HepG2 (cell line): Measurements from ENCODE around the gene TLNRD1. TPM values are rescaled to one million over a fixed set of nuclear protein-coding genes. Genes with fewer than 3 reads are reported as not detected.

ENCODE experiments used
- CCDC6 ChIP-seq: sonication (generic); formaldehyde crosslinking; IDR thresholded peaks from 2 replicates; pipeline ENCODE4 v1.8.1; 2022; ENCODE audit warnings: mild to moderate bottlenecking, missing genetic modification reagents, moderate library complexity
- FLYWCH1 ChIP-seq: sonication (generic); formaldehyde crosslinking; IDR thresholded peaks from 2 replicates; pipeline ENCODE4 v1.8.1; 2023; ENCODE audit warnings: mild to moderate bottlenecking, missing genetic modification reagents
- LCORL ChIP-seq, 2 experiments: fragments of 450-650 bp in 1 of 2; sonication (generic) in 1 of 2; formaldehyde crosslinking in 1 of 2; IDR thresholded peaks; 2 replicates each; pipeline versions ENCODE4 v1.5.0 to v1.6.1; 2017 to 2020; ENCODE audit warnings: antibody characterized with exemption in 1 of 2, missing genetic modification reagents in 1 of 2
- MEIS1 ChIP-seq: sonication (generic); formaldehyde crosslinking; IDR thresholded peaks from 2 replicates; pipeline ENCODE4 v1.9.0; 2021; ENCODE audit warnings: mild to moderate bottlenecking, missing genetic modification reagents, moderate library complexity, borderline replicate concordance
- MTA1 ChIP-seq: sonication (generic); formaldehyde crosslinking; IDR thresholded peaks from 2 replicates; pipeline ENCODE4 v1.4.0; 2020; ENCODE audit warnings: missing genetic modification reagents, mild to moderate bottlenecking, borderline replicate concordance
- PHB2 ChIP-seq: fragments of 450-650 bp; IDR thresholded peaks from 2 replicates; pipeline ENCODE4 v1.6.1; 2018; ENCODE audit not compliant: partially characterized antibody
- ZBTB7B ChIP-seq: sonication (generic); formaldehyde crosslinking; IDR thresholded peaks from 2 replicates; pipeline ENCODE4 v1.4.0; 2020; ENCODE audit warnings: missing genetic modification reagents
- ZNF674 ChIP-seq: sonication (generic); formaldehyde crosslinking; IDR thresholded peaks from 2 replicates; pipeline ENCODE4 v1.5.0; 2020; ENCODE audit warnings: low read depth, mild to moderate bottlenecking, missing genetic modification reagents
- ZNF703 ChIP-seq: sonication (generic); formaldehyde crosslinking; IDR thresholded peaks from 2 replicates; pipeline ENCODE4 v1.5.1; 2020; ENCODE audit warnings: missing genetic modification reagents, mild to moderate bottlenecking, moderate library complexity, borderline replicate concordance
- ZNF709 ChIP-seq: sonication (generic); formaldehyde crosslinking; IDR thresholded peaks from 2 replicates; pipeline ENCODE4 v1.5.0; 2020; ENCODE audit warnings: mild to moderate bottlenecking, missing genetic modification reagents
- polyA plus RNA-seq, 8 experiments: library from polyadenylated mRNA; depleted of rRNA in 3 of 8; stranded (reverse) in 7 of 8; unstranded in 1 of 8; fragments of >200 nt; fragmentation: Illumina TruSeq in 4 of 8; extraction: Trizol in 4 of 8; gene quantifications; 2 replicates each; pipeline versions ENCODE4 v1.2.1 to v1.2.3, GENCODE V29; 2011 to 2016; ENCODE audit warnings: low read depth in 4 of 8, missing spikeins in 1 of 8, mixed read lengths in 1 of 8; ENCODE audit not compliant: insufficient read depth in 1 of 8
- total RNA-seq, 5 experiments: library from RNA; depleted of rRNA; stranded (reverse); fragments of >200 nt; fragmentation: Illumina TruSeq; extraction: Trizol; gene quantifications; 2 replicates each; pipeline ENCODE4 v1.2.3, GENCODE V29; 2016; ENCODE audit warnings: low read depth in 1 of 5
- TF ChIP-seq, protein P1 (sequence below): sonication (generic); formaldehyde crosslinking; IDR thresholded peaks from 2 replicates; pipeline ENCODE4 v1.8.0; 2022; ENCODE audit warnings: mild to moderate bottlenecking, missing genetic modification reagents, moderate library complexity
- TF ChIP-seq, protein P2 (sequence below): sonication (generic); formaldehyde crosslinking; IDR thresholded peaks from 2 replicates; pipeline ENCODE4 v1.5.0; 2020; ENCODE audit warnings: missing genetic modification reagents
- TF ChIP-seq, protein P3 (sequence below): IDR thresholded peaks from 2 replicates; pipeline ENCODE4 v1.6.1; 2012; ENCODE audit warnings: low read depth, low read length, improper control_type of control experiment
- TF ChIP-seq, protein P4 (sequence below), 2 experiments: fragments of 450-650 bp in 1 of 2; sonication (generic) in 1 of 2; formaldehyde crosslinking in 1 of 2; IDR thresholded peaks; 2 replicates each; pipeline versions ENCODE4 v1.6.1 to v1.8.0; 2016 to 2022; ENCODE audit warnings: antibody characterized with exemption in 1 of 2, mild to moderate bottlenecking in 1 of 2, missing genetic modification reagents in 1 of 2

TLNRD1 gene
- total and polyA plus RNA-seq, 2 of the 13 experiments (the other 11 are each of a cell fraction or from before 2014, with no cell fraction given) = 3.4 to 5.3 TPM

DNA sequence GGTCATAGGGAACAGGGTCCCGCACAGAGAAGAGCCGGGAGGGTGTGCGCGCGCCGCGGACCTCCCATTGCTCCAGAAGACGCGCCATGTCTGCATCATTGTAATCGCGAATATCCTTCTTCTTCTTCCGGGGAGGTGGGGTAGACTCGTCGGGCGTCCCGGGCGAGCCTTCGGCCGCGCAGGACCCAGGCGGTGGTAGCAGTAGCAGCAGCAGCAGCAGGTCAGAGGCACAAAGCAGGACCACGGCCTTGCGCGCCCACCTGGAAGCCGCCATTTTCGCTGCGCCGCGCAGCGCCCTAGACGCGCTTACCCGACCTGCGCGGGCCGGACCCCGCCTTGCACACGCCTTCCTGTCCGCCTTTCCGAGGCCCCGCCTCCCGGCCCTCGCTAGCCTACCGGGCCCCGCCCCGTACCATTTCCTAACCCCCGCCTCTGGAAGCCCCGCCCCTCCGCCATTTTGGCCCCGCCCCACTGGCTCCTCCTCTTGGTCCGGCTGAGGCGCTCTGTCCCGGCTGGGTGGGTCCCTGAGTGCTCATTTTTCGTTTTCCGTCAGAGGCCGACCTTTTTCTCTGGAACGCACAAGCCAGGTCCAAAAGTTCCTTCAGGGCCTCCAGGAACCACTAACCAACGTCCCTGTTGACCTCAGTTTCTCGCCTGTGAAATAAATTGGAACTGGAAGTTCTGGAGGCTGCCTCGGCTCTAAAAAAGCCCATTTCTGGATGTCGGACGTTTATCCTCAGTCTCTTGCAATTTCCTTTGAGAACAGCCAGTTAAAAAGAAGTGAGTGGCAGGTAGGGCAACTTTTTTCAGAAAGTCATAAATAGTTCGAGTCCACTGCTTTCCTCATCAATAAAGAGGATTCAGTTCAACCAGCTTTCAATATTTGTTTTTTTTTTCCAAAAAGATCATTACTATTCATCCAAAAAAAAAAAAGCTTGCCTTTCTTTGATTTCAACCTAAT is 10.9 kb upstream of the TLNRD1 start, which contains the start of gene MESD (continued):
- TF ChIP-seq, protein P1, sequence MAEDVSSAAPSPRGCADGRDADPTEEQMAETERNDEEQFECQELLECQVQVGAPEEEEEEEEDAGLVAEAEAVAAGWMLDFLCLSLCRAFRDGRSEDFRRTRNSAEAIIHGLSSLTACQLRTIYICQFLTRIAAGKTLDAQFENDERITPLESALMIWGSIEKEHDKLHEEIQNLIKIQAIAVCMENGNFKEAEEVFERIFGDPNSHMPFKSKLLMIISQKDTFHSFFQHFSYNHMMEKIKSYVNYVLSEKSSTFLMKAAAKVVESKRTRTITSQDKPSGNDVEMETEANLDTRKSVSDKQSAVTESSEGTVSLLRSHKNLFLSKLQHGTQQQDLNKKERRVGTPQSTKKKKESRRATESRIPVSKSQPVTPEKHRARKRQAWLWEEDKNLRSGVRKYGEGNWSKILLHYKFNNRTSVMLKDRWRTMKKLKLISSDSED (CRISPR knock-in tag) = no peak
- TF ChIP-seq, protein P2, sequence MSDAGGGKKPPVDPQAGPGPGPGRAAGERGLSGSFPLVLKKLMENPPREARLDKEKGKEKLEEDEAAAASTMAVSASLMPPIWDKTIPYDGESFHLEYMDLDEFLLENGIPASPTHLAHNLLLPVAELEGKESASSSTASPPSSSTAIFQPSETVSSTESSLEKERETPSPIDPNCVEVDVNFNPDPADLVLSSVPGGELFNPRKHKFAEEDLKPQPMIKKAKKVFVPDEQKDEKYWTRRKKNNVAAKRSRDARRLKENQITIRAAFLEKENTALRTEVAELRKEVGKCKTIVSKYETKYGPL (CRISPR knock-in tag) = no peak
- TF ChIP-seq MTA1 (CRISPR knock-in tag) = peak; percentile 54; the same call in 1 of the 2 replicates
- TF ChIP-seq CCDC6 = 0 out of 2 replicates have a peak, but pooled peaks have one; percentile 52
- no peak; the same call in 1 of the 2 replicates for TF ChIP-seq MEIS1 (CRISPR knock-in tag)
- TF ChIP-seq ZBTB7B (CRISPR knock-in tag) = 0 out of 2 replicates have a peak, but pooled peaks have one; percentile 61
- no peak for TF ChIP-seq LCORL (IDR thresholded peaks at IDR 0.05)
- no peak; the same call in 1 of the 2 replicates for TF ChIP-seq LCORL (CRISPR knock-in tag; IDR thresholded peaks at IDR 0.05)
- TF ChIP-seq PHB2 = no peak
- TF ChIP-seq ZNF703 (CRISPR knock-in tag) = no peak
- TF ChIP-seq, protein P3, sequence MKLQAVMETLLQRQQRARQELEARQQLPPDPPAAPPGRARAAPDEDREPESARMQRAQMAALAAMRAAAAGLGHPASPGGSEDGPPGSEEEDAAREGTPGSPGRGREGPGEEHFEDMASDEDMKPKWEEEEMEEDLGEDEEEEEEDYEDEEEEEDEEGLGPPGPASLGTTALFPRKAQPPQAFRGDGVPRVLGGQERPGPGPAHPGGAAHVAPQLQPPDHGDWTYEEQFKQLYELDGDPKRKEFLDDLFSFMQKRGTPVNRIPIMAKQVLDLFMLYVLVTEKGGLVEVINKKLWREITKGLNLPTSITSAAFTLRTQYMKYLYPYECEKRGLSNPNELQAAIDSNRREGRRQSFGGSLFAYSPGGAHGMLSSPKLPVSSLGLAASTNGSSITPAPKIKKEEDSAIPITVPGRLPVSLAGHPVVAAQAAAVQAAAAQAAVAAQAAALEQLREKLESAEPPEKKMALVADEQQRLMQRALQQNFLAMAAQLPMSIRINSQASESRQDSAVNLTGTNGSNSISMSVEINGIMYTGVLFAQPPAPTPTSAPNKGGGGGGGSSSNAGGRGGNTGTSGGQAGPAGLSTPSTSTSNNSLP = no peak
- TF ChIP-seq FLYWCH1 (CRISPR knock-in tag) = no peak
- TF ChIP-seq, protein P4, sequence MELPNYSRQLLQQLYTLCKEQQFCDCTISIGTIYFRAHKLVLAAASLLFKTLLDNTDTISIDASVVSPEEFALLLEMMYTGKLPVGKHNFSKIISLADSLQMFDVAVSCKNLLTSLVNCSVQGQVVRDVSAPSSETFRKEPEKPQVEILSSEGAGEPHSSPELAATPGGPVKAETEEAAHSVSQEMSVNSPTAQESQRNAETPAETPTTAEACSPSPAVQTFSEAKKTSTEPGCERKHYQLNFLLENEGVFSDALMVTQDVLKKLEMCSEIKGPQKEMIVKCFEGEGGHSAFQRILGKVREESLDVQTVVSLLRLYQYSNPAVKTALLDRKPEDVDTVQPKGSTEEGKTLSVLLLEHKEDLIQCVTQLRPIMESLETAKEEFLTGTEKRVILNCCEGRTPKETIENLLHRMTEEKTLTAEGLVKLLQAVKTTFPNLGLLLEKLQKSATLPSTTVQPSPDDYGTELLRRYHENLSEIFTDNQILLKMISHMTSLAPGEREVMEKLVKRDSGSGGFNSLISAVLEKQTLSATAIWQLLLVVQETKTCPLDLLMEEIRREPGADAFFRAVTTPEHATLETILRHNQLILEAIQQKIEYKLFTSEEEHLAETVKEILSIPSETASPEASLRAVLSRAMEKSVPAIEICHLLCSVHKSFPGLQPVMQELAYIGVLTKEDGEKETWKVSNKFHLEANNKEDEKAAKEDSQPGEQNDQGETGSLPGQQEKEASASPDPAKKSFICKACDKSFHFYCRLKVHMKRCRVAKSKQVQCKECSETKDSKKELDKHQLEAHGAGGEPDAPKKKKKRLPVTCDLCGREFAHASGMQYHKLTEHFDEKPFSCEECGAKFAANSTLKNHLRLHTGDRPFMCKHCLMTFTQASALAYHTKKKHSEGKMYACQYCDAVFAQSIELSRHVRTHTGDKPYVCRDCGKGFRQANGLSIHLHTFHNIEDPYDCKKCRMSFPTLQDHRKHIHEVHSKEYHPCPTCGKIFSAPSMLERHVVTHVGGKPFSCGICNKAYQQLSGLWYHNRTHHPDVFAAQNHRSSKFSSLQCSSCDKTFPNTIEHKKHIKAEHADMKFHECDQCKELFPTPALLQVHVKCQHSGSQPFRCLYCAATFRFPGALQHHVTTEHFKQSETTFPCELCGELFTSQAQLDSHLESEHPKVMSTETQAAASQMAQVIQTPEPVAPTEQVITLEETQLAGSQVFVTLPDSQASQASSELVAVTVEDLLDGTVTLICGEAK (IDR thresholded peaks at IDR 0.05) = no peak
- TF ChIP-seq, protein P4 (CRISPR knock-in tag; IDR thresholded peaks at IDR 0.05) = no peak
- no peak for TF ChIP-seq ZNF674
- TF ChIP-seq ZNF709 (CRISPR knock-in tag) = no peak
